ENCODE results near the gene CXCL8.

- TF ChIP-seq CTCF (IDR thresholded peaks at IDR 0.05; ENCODE audit: low read depth, low read length) (no peak), EZH2phosphoT487 (IDR thresholded peaks at IDR 0.05; ENCODE audit: low read depth) (no peak)
Observed at GRCh38 chr4:73743795-73744194, 3.4 kb downstream of the CXCL8 start.

Measured in OCI-LY3 (cell line).